Lower lobe of right lung (tissue), 2 donors: ENCODE measurements around the gene JAZF1. TPM values are rescaled to one million over a fixed set of nuclear protein-coding genes. Genes with fewer than 3 reads are reported as not detected.

Source experiments
- ATAC-seq, 2 donors: fragments of 200-7000 bp; cut with Tn5 transposase; one replicate each; pipeline ENCODE4 v1.9.1; 2020 to 2022; ENCODE audit warnings: mild to moderate bottlenecking in 2 of 2, moderate library complexity in 2 of 2
- DNase-seq: peaks from one replicate; pipeline ENCODE4 v3.0.0-alpha.2; 2020
- H3K27ac ChIP-seq: fragments of 200-600 bp; one replicate; pipeline ENCODE4 v1.8.0; 2022
- H3K27me3 ChIP-seq: fragments of 200-600 bp; one replicate; pipeline ENCODE4 v1.8.0; 2022; ENCODE audit warnings: low read depth
- H3K36me3 ChIP-seq: fragments of 200-600 bp; one replicate; pipeline ENCODE4 v1.8.0; 2022; ENCODE audit warnings: mild to moderate bottlenecking
- H3K4me1 ChIP-seq: fragments of 200-600 bp; one replicate; pipeline ENCODE4 v1.8.0; 2022
- H3K4me3 ChIP-seq: fragments of 200-600 bp; one replicate; pipeline ENCODE4 v1.8.0; 2022; ENCODE audit warnings: mild to moderate bottlenecking
- H3K9me3 ChIP-seq: fragments of 200-600 bp; one replicate; pipeline ENCODE4 v1.8.0; 2022
- intact Hi-C: fragments of 100-400 bp; cut with DNase I; formaldehyde crosslinking; loops from one replicate; pipeline ENCODE4 v1.11.0; 2022
- total RNA-seq: library from RNA; stranded (reverse); fragmentation: NEBNext Ultra II Directional; extraction: Animal tissue kit (Norgen Biotek cat#: 25700); gene quantifications from one replicate; pipeline ENCODE4 v1.2.1, GENCODE V29; 2021
- TF ChIP-seq, protein P1 (sequence below): fragments of 200-600 bp; IDR thresholded peaks from one replicate; pipeline ENCODE4 v1.8.0; 2022; ENCODE audit warnings: antibody characterized with exemption, mild to moderate bottlenecking
- donor health status: DM: no; HTN: yes; CAD: no; lungs with severe emphysema.

Gene JAZF1
- total RNA-seq, 1 donor from 2014 or later: 19.4 TPM

DNA sequence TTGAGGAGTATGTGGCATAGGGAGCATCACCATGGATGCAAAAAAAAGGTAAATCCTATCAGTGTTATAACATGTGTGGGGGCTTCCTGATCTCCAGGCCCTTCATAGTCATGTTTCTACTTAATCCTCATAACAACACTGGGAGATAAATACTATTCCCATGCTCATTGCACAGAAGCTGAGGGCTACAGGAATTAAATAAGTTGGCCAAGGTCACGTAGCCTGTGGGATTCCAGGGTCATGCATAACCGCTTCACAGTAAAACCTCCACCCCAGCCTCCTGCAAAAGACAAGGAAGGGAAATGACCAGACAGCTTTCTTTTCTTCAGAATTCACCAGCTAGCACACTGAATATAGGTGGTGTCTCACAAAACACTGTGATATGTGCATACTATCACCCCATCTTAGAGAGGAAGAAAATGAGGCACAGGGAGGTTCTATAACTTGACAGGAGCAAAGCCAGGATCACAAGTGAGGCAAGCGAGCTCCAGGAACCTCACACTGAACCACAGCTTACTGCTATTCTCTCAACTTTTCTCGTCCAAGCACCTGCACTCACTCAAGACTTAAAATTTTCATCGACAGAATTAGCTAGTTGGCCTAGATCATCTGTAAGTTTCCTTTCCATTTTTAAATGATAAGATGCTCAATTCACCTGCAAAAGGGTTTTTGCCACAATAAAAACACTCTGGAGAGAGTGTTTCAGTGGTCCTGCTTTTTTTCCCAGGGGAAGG, 13.4 kb downstream of the JAZF1 start:
- Histone ChIP-seq H3K4me3 (no peak overlapping the region), H3K27me3 (no peaks in the 10 kb centered on the region), H3K36me3 (no peaks in the 10 kb centered on the region), H3K4me1 (no peaks in the 10 kb centered on the region), H3K9me3 (no peaks in the 10 kb centered on the region), H3K27ac (no peak overlapping the region)
- ATAC-seq (no peak), DNase-seq (no peak)
- intact Hi-C loops: no loop called here
- TF ChIP-seq, protein P1, sequence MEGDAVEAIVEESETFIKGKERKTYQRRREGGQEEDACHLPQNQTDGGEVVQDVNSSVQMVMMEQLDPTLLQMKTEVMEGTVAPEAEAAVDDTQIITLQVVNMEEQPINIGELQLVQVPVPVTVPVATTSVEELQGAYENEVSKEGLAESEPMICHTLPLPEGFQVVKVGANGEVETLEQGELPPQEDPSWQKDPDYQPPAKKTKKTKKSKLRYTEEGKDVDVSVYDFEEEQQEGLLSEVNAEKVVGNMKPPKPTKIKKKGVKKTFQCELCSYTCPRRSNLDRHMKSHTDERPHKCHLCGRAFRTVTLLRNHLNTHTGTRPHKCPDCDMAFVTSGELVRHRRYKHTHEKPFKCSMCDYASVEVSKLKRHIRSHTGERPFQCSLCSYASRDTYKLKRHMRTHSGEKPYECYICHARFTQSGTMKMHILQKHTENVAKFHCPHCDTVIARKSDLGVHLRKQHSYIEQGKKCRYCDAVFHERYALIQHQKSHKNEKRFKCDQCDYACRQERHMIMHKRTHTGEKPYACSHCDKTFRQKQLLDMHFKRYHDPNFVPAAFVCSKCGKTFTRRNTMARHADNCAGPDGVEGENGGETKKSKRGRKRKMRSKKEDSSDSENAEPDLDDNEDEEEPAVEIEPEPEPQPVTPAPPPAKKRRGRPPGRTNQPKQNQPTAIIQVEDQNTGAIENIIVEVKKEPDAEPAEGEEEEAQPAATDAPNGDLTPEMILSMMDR: no peak

DNA sequence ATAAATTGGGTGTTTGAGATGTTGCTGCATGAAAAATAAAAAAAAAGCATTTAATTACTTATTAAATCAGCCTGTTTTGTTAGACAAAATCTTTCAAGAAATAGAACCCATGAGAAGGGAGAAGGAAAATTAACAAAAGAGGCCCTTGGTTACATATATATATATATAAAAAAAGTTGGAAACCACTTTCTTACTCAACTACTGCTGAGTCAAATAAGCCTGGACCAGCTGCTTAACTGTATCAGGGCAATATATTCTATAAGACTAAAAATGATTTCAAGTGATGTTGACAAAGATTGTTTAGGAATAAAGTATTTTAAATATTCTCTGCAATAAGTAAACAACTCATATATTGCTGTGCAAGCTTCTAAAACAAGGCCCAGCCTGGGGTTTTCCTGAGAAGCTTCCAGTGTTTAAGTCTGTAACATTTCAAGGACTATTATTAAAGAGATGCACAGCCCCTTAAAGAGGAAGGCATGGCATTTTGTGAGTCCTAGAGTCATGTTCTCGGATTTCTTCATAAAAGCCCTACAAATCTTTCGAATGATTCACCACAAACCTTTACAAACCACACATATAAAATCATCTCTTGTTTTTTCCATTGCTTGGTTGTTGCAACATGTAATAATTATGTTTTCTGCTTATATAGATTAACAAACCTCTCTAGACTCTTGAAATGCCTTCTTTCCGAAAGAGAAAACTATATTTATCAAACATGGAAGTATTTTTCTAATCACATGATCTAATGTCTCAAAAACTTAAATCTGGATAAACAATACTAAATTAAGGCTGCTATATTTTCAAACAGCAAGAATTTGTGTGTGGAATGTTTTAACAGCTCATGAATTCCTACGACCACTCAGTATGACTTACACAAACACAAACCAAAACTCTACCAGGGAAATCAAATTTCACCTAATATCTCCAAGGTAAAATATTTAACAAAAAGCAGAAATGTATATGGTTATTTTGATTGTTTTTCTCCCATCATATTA, 14.3 kb downstream of the JAZF1 start:
- Histone ChIP-seq H3K36me3 (no peaks in the 10 kb centered on the region), H3K27me3 (no peaks in the 10 kb centered on the region), H3K4me3 (no peak overlapping the region), H3K9me3 (no peaks in the 10 kb centered on the region), H3K4me1 (no peaks in the 10 kb centered on the region), H3K27ac (no peak overlapping the region)
- TF ChIP-seq, protein P1: no peak
- DNase-seq (no peak), ATAC-seq (no peak)
- intact Hi-C loops: no loop called here

DNA sequence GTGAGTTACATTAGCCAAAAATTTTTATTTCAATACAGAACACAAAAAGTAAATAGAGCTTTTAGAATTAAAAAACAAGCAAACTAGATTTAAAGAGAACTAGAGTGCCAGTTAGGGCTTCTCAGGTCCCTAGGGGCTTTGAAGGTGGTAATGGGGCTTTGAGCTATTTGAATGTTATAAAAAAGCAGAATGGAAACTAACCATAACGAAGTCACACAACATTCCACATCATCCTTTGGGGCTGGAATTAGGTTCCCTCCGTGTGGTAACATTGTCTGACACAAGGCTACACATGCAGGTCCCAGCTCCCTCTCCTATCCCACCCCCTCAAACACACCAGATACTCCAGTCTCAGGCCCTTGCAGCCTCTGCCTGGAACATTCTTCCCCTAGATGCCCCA, 15.3 kb downstream of the JAZF1 start:
- ATAC-seq: no peak
- Histone ChIP-seq H3K36me3 (no peaks in the 10 kb centered on the region), H3K27me3 (no peaks in the 10 kb centered on the region), H3K4me3 (no peak overlapping the region), H3K9me3 (no peaks in the 10 kb centered on the region), H3K27ac (no peak overlapping the region), H3K4me1 (no peaks in the 10 kb centered on the region)
- TF ChIP-seq, protein P1: no peak
- intact Hi-C loops: no loop called here
- DNase-seq: no peak

DNA sequence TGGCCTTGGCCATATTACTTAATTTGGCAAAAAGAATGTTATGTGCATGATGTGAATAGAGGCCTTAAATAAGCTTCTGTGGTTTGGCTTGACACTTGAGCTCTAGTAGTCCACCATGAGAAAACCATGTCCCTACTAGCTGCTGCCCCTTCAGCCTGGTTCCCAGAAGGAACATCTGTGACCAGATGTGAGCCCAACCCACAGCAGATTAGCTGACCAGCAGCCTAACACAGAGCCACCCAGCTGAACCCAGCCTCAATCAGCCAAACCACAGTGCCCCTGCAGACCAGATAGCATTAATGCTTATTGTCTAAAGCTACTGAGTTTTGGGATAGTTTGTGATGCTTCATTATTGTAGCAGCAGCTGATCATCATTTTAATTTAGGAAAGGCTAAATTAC, 16.6 kb downstream of the JAZF1 start:
- Histone ChIP-seq H3K4me3 (no peak overlapping the region), H3K27me3 (no peaks in the 10 kb centered on the region), H3K4me1 (no peaks in the 10 kb centered on the region), H3K9me3 (no peaks in the 10 kb centered on the region), H3K27ac (no peak overlapping the region), H3K36me3 (no peaks in the 10 kb centered on the region)
- no peak for ATAC-seq
- DNase-seq: no peak
- TF ChIP-seq, protein P1: no peak
- intact Hi-C loops: no loop called here

DNA sequence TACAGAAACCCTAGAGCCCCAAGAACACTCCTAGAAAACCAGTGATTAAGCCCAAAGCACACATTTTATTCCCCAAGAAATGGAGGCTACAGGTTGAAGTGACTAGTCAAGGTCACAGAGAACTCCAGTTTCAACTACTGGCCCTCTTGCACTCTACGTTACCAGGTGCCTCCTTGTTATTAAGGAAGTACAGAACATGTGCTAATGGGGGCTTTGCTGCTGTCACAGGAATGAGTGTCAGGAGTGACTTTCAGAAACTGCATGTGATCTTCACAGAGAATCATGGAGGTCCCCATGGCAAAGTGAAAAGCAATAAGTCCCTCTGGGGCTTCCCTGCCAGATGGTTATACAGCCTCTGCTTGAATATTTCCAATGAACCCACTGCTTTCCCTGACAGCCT, 19.3 kb downstream of the JAZF1 start:
- H3K27ac ChIP-seq: no peak overlapping the region
- ATAC-seq: no peak
- TF ChIP-seq, protein P1: no peak
- peaks cover 14% of the 10 kb centered on the region for H3K4me1 ChIP-seq
- no peak for DNase-seq
- no peaks in the 10 kb centered on the region for H3K9me3 ChIP-seq
- H3K27me3 ChIP-seq: no peaks in the 10 kb centered on the region
- no peaks in the 10 kb centered on the region for H3K36me3 ChIP-seq
- intact Hi-C loops: no loop called here
- H3K4me3 ChIP-seq: no peak overlapping the region
